Measurements from ENCODE around the gene APOL1. TPM values are rescaled to one million over a fixed set of nuclear protein-coding genes. Genes with fewer than 3 reads are reported as not detected.
"Not testable (repeated sequence)": the region's sequence is repeated elsewhere in the genome, so short reads cannot be mapped to it uniquely, and the experiment has no call there.

Gene APOL1
- total RNA-seq, 1 donor from 2014 or later, result 30.1 TPM

DNA sequence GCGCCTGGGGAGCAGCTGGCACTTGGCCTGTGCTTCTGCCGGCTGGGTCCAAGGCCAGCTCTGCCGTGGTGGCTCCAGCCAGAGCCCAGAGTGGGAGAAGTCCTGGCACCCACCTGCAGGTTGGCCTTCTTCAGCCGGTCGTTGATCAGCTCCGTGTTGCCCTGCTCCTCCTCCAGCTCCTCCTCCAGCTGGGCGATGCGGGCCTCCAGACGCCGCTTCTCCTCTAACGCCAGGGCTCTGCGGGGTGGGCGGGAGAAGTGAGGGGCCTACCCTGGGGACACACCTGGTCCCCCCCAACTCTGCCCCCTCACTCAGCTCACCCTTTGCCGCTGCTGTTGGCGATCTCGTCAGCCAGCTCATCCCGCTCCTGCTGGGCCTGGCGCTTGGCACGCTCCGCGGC lies 32.6 kb downstream of the APOL1 start:
- no peak for DNase-seq (ENCODE audit: low spot score in 2 of 2)
- H3K27ac ChIP-seq, result peak overlapping the region; percentile 57 to 62
- peaks cover 0 to 3% of the 10 kb centered on the region in 2 donors for H3K4me1 ChIP-seq
- no peak overlapping the region for H3K4me3 ChIP-seq
- intact Hi-C loops (cut with DNase I), result no loop called here
- H3K27me3 ChIP-seq, result no peaks in the 10 kb centered on the region
- TF ChIP-seq, protein P1, sequence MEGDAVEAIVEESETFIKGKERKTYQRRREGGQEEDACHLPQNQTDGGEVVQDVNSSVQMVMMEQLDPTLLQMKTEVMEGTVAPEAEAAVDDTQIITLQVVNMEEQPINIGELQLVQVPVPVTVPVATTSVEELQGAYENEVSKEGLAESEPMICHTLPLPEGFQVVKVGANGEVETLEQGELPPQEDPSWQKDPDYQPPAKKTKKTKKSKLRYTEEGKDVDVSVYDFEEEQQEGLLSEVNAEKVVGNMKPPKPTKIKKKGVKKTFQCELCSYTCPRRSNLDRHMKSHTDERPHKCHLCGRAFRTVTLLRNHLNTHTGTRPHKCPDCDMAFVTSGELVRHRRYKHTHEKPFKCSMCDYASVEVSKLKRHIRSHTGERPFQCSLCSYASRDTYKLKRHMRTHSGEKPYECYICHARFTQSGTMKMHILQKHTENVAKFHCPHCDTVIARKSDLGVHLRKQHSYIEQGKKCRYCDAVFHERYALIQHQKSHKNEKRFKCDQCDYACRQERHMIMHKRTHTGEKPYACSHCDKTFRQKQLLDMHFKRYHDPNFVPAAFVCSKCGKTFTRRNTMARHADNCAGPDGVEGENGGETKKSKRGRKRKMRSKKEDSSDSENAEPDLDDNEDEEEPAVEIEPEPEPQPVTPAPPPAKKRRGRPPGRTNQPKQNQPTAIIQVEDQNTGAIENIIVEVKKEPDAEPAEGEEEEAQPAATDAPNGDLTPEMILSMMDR (IDR thresholded peaks at IDR 0.05), result no peak
- H3K36me3 ChIP-seq, result peaks cover 92 to 100% of the 10 kb centered on the region in 2 donors
- H3K9me3 ChIP-seq, result no peaks in the 10 kb centered on the region

DNA sequence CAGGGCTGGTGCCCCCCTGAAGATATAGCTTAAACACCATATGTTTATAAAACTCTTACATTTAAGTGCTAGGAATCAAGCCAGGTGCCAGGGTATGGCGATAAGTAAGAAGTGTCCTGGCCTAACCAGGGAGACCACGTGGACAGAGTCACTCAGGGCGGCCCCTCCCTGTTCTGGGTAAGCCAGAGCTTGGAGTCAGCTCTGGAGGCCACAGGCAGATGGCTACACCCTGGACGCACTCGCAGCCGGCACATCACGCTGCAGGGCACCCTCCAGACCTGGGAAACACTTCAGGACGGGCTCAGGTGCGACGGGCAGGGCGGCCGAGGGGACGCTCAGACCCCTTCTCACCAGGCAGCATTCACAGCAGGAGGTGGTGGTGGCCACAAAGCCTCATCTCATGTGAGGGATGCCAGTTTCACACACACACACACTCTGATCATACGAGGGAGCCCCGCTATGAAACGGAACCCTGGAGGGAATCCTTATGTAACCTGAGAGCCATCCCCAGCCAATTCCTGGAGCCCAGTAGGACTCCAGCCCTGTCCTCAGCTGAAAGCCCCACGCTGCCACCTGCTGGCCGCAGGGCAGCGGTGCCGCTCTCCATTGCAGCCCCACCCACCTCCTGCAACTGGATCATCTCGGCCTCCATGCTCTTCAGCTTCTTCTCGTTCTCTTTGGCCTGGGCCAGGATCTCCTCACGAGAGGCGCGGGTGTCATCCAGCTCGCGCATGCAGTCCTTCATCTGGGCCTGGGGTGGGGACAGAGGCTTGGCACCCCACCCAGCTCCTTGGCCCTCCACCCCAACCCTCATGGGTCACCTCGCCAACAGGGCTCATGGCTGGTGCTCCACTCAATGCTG lies 33.4 kb downstream of the APOL1 start:
- peaks cover 85 to 92% of the 10 kb centered on the region in 2 donors for H3K36me3 ChIP-seq
- TF ChIP-seq, protein P1 (IDR thresholded peaks at IDR 0.05), result peak; percentile 76 to 83 (median 82)
- intact Hi-C loops (cut with DNase I), result no loop called here

DNA sequence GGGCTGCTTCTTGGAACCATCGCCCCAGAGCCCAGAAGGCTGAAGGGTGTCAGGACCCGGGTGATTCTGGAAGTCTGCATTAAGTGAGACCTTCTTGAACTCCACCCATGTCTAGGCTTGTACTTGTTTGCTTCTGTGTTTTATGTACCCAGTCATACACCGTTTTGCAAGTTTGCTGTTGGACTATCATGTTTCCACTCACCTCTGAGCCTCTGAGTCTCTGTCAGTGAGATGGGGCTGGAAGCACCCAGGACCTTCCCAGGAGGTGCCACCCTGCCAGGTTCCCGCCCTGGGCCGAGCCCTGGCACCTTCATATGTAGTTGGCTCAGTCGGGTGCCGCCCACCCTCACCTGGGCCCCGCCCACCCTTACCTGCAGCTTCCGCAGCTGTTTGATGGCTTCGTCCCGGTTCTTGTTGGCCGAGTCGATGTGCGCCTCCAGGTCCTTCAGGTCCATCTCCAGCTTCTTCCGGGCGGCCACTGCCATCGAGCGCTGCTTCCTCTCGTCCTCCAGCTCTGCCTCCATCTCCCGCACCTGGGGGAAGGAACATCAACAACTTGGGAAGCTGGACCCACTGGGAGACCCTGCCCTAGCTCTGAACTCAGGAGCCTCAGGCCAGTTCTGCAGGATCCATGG lies 35.1 kb downstream of the APOL1 start:
- Histone ChIP-seq H3K36me3 (peaks cover 84 to 90% of the 10 kb centered on the region in 2 donors), H3K27ac (peak overlapping the region in 1 of 2 donors; percentile 28), H3K9me3 (no peaks in the 10 kb centered on the region), H3K4me3 (no peak overlapping the region), H3K4me1 (peaks cover 0 to 3% of the 10 kb centered on the region in 2 donors), H3K27me3 (no peaks in the 10 kb centered on the region)
- intact Hi-C loops (cut with DNase I), result no loop called here
- TF ChIP-seq, protein P1 (IDR thresholded peaks at IDR 0.05), result no peak
- no peak for DNase-seq (ENCODE audit: low spot score in 2 of 2)

More for the DNA sequence above, 33.4 kb downstream of the APOL1 start:
- Histone ChIP-seq H3K4me3 (no peak overlapping the region), H3K9me3 (no peaks in the 10 kb centered on the region), H3K27ac (peak overlapping the region; percentile 57 to 62), H3K27me3 (no peaks in the 10 kb centered on the region), H3K4me1 (peaks cover 0 to 3% of the 10 kb centered on the region in 2 donors)
- peak in 1 of 2 donors; percentile 85 for DNase-seq (ENCODE audit: low spot score in 2 of 2)

DNA sequence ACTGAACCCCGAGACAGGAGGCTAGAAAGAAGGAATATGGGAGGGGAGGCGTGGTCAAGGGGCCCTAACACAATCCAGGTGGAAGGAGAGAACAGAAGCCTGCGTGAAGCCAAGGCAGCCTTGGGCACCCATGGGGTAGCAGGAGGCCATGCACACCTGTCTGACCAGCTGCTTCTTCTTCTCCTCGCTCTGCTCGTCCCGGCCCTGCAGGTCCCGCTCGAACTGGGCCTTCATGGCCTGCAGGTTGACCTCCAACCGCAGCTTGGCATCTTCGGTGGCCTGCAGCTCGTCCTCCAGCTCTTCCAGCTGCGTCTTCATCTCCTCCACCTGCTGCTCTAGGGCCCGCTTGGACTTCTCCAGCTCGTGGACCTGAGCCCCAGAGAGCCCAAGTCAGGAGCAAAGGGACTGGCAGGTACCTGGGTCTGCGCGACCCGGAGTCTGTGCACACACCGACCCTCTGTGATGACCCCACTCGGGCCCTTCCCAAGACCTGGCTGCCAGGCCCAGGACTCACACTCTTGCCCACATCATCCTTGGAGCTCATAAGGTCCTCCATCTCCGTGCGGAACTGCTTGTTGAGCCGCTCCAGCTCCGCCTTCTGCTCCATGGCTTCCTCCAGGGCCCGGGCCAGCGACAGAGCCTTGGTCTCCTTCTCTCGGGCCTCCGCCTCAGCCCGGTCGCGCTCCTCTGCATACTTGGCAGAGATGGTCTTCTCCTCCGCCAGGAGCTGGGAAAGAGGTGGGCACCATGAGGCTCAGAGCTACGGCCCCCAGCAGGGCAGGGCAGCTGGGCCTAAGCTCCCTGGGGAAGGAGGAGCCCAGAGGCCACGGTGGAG lies 35.9 kb downstream of the APOL1 start:
- Histone ChIP-seq H3K27me3 (no peaks in the 10 kb centered on the region), H3K4me1 (peaks cover 0 to 3% of the 10 kb centered on the region in 2 donors), H3K36me3 (peaks cover 86 to 90% of the 10 kb centered on the region in 2 donors), H3K4me3 (no peak overlapping the region), H3K9me3 (no peaks in the 10 kb centered on the region), H3K27ac (peak overlapping the region in 1 of 2 donors; percentile 28)
- TF ChIP-seq, protein P1 (IDR thresholded peaks at IDR 0.05), result no peak
- intact Hi-C loops (cut with DNase I), result no loop called here
- DNase-seq (ENCODE audit: low spot score in 2 of 2), result no peak

DNA sequence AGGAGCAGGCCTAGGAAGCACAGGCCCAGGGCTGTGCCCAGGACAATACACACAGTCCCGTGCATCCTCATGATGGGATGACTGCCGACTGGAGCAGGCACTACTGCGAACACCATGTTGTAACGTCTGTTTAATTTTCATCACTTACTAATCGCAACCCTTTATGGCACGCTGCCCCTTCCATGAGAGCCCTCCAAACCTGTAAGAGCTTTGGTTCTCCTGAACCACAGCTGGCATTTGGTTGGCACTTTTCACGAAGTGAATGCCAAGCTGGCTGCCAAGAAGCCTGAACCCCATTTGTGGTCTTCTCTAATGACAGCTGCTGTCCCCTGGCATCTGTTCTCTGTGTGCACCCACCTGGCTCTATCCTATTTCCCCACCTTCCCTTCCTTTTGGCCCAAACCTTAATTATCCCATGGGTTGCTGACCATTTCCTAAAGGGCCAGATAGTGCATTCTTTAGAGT lies 36.5 kb downstream of the APOL1 start:
- no peaks in the 10 kb centered on the region for H3K9me3 ChIP-seq
- H3K27me3 ChIP-seq, result no peaks in the 10 kb centered on the region
- peaks cover 86 to 90% of the 10 kb centered on the region in 2 donors for H3K36me3 ChIP-seq
- peaks cover 0 to 3% of the 10 kb centered on the region in 2 donors for H3K4me1 ChIP-seq
- TF ChIP-seq, protein P1 (IDR thresholded peaks at IDR 0.05), result no peak
- no peak overlapping the region for H3K27ac ChIP-seq
- no peak overlapping the region for H3K4me3 ChIP-seq
- no peak for DNase-seq (ENCODE audit: low spot score in 2 of 2)
- intact Hi-C loops (cut with DNase I), result no loop called here

- H3K4me1 ChIP-seq; H3K27ac ChIP-seq; H3K4me3 ChIP-seq; DNase-seq (ENCODE audit: low spot score in 2 of 2); H3K9me3 ChIP-seq; intact Hi-C loops (cut with DNase I); H3K27me3 ChIP-seq: not testable (repeated sequence)
- H3K36me3 ChIP-seq, result peaks cover 86 to 90% of the 10 kb centered on the region in 2 donors
These were observed 37.0 kb downstream of the APOL1 start for GRCh38 chr22:36289948-36290371.

DNA sequence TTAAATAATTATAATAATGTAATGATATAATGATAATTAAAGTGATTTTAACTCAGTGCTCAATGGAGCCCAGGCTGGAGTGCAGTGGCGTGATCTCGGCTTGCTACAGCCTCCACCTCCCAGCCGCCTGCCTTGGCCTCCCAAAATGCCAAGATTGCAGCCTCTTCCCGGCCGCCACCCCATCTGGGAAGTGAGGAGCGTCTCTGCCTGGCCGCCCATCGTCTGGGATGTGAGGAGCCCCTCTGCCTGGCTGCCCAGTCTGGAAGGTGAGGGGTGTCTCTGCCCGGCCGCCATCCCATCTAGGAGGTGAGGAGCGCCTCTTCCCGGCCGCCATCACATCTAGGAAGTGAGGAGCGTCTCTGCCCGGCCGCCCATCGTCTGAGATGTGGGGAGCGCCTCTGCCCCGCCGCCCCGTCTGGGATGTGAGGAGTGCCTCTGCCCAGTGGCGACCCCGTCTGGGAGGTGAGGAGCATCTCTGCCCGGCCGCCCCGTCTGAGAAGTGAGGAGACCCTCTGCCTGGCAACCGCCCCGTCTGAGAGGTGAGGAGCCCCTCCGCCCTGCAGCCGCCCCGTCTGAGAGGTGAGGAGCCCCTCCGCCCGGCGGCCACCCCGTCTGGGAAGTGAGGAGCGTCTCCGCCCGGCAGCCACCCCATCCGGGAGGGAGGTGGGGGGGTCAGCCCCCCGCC lies 37.6 kb downstream of the APOL1 start:
- peaks cover 86 to 90% of the 10 kb centered on the region in 2 donors for H3K36me3 ChIP-seq
- H3K27ac ChIP-seq; H3K4me3 ChIP-seq; H3K27me3 ChIP-seq; DNase-seq (ENCODE audit: low spot score in 2 of 2); intact Hi-C loops (cut with DNase I); H3K4me1 ChIP-seq; H3K9me3 ChIP-seq: not testable (repeated sequence)

Data from ascending aorta (tissue), 2 donors.